Kidney tubule cell (primary cell): ENCODE data around the gene BBC3.
A peak's percentile ranks its signal among the peaks of the same experiment; 100 is the strongest.
"Not testable (repeated sequence)": the region's sequence is repeated elsewhere in the genome, so short reads cannot be mapped to it uniquely, and the experiment has no call there.

Source experiments
- DNase-seq: peaks from one replicate; pipeline ENCODE4 v3.0.0-alpha.2; 2018; ENCODE audit warnings: low spot score

BBC3 gene

GRCh38 chr19:47258434-47258833 is 27.4 kb upstream of the BBC3 start:
- no peak for DNase-seq

DNA sequence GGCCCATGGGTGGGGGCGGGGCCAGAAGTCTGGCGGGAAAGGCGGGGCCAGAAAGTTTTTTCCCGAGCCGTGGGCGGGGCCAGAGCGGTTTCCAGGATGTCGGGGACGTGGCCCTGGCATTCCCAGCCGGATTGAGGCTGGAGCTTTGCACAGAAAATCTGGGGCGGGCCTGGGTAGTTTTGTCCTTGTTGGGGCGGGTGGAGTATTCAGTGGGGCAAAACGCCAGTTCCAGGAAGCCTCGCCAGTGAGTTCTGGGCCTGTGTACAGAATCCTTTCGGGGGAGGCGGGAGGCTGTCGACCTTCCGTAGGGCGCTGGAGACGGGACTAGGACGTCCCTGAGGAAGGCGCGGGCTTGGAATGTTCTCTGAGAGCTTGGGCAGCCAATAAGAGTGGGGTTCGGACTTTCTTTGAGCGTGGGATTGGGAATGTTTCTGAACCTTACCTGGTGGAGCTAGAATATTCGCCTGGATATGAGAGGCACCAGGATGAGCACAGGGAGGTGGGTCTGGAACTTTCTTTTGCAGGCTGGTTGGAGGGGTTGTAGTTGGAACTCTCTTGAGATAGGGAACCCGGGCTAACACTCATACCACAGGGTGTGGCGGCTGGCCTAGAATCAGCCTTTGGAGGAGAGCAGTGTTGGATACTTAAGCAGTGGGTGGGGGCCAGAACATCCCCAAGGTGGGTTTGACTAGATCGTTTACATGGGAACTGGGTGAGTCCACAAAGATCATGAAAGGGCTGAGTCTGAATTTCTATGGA is 26.6 kb upstream of the BBC3 start:
- DNase-seq, result no peak

DNA sequence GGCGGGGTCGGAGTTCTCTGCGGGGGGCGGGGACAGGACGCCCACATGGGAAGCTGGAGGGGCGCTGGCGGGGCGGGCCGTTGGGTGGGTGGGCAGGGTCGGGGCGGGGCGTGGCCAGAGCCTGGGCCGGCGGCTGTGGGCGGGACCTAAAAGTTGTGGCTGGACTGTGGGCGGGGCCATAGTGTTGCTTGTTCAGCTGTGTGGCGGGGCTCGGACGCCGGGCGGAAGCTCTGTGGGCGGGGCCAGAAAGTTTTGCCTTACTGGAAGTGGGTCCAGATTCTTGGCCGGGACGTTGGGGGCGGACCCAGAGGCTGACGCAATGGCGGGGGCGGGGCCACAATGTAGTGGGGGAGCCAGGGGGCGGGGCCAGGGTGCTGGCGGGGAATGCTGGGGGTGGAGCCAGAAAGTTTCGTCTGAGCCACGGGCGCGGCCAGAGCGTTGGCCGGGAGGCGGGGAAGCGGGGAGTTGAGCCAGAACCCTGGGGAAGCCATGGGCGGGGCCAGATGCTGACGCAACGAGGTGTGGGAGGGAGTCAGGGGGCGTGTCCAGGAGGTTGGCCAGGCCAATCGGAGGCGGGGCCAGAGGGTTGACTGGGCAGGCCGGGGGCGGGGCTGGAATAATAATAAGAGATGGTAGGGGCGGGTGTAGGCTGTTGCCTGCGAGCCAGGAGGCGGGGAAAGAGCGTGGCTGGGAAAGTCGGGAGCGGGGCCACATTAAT is 25.9 kb upstream of the BBC3 start:
- peak; percentile 99 for DNase-seq

GRCh38 chr19:47255879-47256692 is 25.1 kb upstream of the BBC3 start, which contains the start of gene CCDC9:
TSS of gene CCDC9 (plus strand) at chr19:47256525. CDS start at chr19:47258401, 1,876 bp downstream.
- DNase-seq, result peak; percentile 97

- DNase-seq, result no peak
These were observed 23.0 kb upstream of the BBC3 start for GRCh38 chr19:47253970-47254369.

DNA sequence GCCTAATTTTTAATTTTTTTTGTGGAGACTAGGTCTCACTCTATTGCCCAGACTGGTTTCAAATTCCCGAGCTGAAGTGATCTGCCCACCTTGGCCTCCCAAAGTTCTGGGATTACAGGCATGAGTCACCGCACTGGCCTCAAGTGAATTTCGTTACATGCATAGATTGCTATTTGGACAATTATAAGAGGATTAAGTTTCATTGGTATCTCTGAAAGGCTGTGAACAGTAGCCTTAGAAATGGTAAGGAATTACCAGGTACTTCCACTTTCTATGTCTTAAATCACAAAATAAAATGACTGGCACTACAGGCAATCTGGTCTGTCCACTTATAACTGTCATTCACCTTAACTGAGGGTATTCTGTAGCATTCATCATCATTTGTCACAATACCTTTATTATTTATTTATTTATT is 22.5 kb upstream of the BBC3 start:
- DNase-seq, result peak; percentile 80

- DNase-seq, result not testable (repeated sequence)
These were observed 22.0 kb upstream of the BBC3 start for GRCh38 chr19:47253016-47253415.

GRCh38 chr19:47247308-47247990 is 16.4 kb upstream of the BBC3 start:
- peak; percentile 73 for DNase-seq

DNA sequence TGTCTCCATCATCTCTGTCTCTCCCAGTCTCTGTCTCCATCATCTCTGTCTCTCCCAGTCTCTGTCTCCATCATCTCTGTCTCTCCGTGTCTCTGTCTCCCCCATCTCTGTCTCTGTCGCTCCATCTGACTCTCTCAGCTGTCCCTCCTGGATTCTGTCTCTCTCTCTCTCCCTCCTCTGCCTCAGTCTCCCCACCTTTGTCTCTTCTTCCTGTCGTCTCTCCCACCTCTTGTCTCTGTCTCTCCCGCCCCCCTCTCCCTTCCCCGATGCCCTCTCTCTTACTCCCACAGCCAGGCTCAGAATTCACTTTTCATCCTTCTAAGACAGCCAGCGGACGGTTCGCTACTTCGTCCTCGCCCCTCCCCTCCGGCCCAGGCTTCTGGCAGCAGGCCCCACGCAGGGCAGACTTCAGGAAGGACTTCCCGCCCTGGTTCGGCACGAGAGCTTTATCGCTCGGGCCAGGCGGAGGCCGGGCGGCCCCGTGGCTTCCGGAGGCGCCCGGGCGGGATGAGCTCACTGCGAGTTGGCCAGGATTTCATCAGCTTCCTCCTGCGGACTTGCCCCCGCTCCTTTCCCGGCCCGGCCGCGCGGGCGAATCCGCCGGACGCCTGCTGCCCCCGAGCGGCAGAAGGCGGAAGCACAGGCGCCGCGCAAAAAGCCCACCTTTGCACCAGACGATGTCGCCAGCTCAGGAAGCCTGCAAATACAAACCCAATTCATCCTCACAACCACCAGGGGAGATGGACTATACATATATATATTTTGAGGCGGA is 13.0 kb upstream of the BBC3 start:
- peak; percentile 97 for DNase-seq

- DNase-seq, result no peak
These were observed 12.4 kb upstream of the BBC3 start for GRCh38 chr19:47243364-47243775.

DNA sequence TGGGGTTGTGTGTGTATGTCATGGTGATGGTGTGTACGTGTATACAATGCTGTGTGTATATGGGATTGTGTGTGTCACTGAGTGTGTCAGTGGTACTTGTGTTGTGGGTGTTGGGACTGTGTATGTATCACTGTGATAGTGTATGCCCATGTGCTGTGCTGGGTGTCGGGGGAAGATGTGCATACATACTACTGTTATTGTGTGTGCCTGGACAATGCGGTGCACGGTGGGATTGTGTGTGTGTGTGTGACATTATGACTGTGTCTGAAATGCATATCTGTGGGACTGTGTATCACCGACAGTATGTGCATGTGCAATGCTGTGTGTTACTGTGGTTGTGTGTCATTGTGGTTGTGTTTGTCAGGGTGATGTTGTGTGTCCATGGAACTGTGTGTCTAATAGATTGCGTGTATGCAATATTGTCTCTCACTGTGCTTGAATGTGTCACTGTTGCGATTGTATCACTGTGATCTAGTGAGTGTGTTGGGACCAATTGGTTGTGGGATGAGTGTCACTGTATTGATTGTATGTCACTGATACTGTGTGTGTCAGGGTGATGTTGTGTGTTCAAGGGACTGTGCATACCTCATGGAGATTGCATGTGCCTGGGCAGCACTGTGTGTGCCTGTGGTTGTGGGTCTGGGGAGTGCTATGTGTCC is 11.0 kb upstream of the BBC3 start:
- no peak for DNase-seq

DNA sequence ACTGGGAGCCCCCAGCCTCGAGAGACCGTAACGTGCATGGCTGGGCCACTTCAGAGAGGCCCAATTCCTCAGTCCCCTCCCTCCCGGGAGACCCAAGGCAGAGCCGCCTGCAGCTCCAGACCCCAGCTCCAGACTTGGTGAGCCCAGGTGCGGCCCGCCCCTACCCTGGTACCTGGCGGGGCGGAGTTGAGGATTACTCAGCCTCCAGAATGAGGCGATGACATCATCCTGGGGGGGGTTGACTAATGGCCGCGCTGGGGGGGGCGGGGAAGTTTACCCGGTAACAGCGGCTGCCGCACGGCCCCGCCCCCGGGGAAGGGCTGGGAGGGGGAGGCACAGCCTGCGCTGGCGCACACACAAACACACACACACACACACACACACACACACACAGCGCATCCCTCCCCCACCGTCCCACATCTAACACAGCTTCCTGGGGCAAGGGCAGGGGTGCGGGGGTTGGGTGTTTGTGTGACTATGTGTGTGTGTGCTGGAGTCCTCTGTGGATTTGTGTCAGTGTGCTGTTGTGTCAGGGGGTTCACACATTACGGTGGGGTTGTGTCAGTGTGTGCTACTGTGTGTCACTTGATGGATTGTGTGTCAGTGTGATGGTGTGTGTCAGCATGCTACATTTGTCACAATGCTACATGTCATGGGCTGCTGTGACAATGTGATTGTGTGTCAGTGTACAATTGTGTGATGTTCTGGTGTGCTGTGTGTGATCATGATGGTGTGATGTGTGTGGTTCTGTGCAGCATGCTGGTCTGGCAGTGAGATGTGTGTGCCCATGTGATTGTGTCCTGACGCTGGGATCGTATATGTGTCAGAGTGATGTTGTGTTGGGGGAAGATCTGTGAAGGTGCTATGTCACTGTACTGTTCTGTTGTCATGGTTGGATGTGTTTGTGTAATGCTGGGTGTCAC is 10.3 kb upstream of the BBC3 start:
- peak; percentile 86 for DNase-seq

DNA sequence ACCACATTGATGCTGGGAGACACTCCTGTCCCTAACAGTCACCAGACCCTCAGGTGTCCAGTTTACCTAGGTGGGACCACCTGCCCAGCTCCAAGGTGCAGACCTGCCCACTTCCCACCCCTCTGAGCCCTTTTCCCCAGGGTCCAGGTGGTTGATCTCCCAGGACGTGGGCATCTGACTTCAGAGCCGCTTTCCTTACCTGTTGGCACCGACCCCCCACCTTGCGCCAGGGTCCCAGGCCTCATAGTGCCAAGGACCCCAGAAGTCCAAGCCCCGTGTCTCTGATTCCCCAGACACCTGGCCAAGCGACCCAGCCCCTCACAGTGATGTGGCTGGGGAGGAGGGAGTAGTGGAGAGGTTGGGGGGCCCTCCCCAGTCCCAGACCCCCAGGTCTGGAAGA is 9.6 kb upstream of the BBC3 start:
- no peak for DNase-seq

DNA sequence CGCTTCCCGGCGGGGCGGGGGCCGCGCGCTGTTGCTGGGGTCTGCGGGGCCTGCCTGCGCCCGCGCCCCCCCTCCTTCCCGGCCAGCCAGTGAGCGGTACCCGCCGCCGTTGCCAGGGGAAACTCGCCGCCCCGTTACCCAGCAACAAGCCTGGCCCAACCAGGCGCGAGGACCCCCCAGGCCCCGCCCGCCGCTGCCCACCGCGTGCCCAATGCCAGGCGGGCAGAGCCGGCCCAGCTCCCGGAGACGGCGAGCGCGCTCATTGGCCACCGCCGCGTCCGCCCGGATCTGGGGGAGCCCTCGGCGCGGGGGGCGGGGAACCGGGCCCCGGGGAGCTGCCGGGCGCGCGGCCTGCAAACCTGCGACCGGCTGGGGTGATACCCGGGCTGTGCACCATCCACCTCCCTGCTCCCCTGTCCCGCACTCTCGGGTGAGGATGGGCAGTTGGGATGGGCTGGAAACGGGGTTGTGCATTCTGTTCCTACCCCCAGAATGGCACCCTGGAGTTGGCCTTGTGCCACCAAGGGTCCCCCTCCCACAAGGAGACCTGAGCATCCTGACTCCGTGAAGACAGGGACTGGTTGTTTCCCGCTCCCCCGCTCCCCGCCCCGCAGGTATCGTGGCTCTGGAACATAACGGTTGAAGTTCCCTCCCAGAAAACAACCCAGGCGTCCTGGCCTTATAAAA is 8.8 kb upstream of the BBC3 start:
- peak; percentile 55 for DNase-seq

DNA sequence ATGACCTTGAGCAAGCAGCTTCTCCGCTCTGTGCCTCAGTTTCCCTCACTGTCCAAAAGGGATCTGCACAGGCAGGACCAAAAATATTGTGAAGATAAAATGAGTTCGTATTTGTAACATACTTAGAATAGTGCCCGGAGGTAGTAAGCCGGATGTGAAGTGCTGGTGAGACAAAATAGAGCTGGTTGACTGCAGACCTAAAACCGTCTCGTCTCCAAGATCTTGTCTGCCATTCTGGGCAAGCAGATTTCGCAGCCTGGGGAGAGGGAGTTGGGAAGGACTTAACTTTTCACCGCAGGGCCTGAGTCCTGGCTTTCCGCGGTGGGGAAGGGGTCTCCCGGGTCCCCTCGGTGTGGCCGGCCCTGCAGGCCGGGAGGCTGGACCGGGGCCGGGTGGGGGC is 8.2 kb upstream of the BBC3 start:
- no peak for DNase-seq

DNA sequence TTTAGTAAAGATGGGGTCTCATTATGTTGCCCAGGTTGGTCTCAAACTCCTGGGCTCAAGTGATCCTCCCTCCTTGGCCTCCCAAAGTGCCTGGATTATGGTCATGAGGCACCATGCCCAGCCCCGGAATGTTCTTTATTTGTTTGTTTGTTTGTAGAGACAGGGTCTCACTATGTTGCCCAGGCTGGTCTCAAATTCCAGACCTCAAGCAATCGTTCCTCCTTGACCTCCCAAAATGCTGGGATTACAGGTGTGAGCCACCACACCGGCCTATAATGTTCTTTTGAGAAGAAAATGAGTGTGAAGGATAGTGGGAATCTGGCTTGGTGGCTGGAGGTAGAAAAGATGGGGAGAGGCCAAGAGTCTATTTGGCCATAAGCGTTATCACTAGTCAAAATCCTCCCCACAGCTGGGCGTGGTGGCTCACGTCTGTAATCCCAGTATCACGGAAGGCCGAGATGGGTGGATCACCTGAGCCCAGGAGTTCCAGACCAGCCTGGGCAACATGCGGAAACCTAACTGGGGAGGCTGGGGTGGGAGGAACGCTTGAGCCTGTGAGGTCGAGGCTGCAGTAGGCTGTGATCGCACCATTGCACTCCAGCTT is 5.2 kb upstream of the BBC3 start:
- DNase-seq, result no peak

GRCh38 chr19:47232422-47233211 is 1.6 kb upstream of the BBC3 start:
- peak; percentile 97 for DNase-seq
